MG63 (cell line): ENCODE measurements around the gene DRAM1. TPM values are rescaled to one million over a fixed set of nuclear protein-coding genes. Genes with fewer than 3 reads are reported as not detected.

Experiments
- total RNA-seq: library from RNA; depleted of rRNA; stranded (reverse); fragments of >200 nt; shearing (Covaris generic); gene quantifications from 2 replicates; pipeline ENCODE4 v1.2.3, GENCODE V29; 2014; ENCODE audit warnings: low replicate concordance; rRNA removed

Gene DRAM1
- total RNA-seq, 1 experiment from 2014 or later: 8.8 TPM

Other genes starting within 250 kb of the DRAM1 start
- 41.4 and 48.8 TPM in 2 replicates for gene CHPT1, start 179.9 kb upstream of the DRAM1 start, total RNA-seq
- gene SYCP3, start 138.1 kb upstream of the DRAM1 start, total RNA-seq: not detected in 2 replicates
- gene GNPTAB, start 46.6 kb upstream of the DRAM1 start, total RNA-seq: 4.9 and 5.5 TPM in 2 replicates
- gene WASHC3, start 184.4 kb downstream of the DRAM1 start, total RNA-seq: 42.6 and 46.2 TPM in 2 replicates
- 77.9 and 187 TPM in 2 replicates for gene NUP37, start 242.5 kb downstream of the DRAM1 start, total RNA-seq
- gene PARPBP, start 242.6 kb downstream of the DRAM1 start, total RNA-seq: 19.2 and 37.6 TPM in 2 replicates